ENCODE data around the gene COBL.

- TF ChIP-seq, protein P1, sequence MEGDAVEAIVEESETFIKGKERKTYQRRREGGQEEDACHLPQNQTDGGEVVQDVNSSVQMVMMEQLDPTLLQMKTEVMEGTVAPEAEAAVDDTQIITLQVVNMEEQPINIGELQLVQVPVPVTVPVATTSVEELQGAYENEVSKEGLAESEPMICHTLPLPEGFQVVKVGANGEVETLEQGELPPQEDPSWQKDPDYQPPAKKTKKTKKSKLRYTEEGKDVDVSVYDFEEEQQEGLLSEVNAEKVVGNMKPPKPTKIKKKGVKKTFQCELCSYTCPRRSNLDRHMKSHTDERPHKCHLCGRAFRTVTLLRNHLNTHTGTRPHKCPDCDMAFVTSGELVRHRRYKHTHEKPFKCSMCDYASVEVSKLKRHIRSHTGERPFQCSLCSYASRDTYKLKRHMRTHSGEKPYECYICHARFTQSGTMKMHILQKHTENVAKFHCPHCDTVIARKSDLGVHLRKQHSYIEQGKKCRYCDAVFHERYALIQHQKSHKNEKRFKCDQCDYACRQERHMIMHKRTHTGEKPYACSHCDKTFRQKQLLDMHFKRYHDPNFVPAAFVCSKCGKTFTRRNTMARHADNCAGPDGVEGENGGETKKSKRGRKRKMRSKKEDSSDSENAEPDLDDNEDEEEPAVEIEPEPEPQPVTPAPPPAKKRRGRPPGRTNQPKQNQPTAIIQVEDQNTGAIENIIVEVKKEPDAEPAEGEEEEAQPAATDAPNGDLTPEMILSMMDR (IDR thresholded peaks at IDR 0.05), result no peak
- TF ChIP-seq POLR2AphosphoS5 (IDR thresholded peaks at IDR 0.05), result no peak
- no peak for TF ChIP-seq POLR2A (IDR thresholded peaks at IDR 0.05)
These were observed 246.5 kb downstream of the COBL start for GRCh38 chr7:51070151-51070550.
